DND-41 (cell line): ENCODE data around the gene PHB1.

Source experiments
- EZH2 ChIP-seq: IDR thresholded peaks from 3 replicates; pipeline ENCODE4 v1.6.1; 2012; ENCODE audit warnings: borderline replicate concordance, low read depth, mild to moderate bottlenecking, moderate library complexity, low read length, inconsistent platforms; ENCODE audit not compliant: severe bottlenecking
- TF ChIP-seq, protein P1 (sequence below): IDR thresholded peaks from 2 replicates; pipeline ENCODE4 v1.5.1; 2012; ENCODE audit warnings: borderline replicate concordance, low read length, moderate library complexity, mild to moderate bottlenecking; ENCODE audit not compliant: poor library complexity, severe bottlenecking; ENCODE audit errors: extremely low read depth

- TF ChIP-seq, protein P1, sequence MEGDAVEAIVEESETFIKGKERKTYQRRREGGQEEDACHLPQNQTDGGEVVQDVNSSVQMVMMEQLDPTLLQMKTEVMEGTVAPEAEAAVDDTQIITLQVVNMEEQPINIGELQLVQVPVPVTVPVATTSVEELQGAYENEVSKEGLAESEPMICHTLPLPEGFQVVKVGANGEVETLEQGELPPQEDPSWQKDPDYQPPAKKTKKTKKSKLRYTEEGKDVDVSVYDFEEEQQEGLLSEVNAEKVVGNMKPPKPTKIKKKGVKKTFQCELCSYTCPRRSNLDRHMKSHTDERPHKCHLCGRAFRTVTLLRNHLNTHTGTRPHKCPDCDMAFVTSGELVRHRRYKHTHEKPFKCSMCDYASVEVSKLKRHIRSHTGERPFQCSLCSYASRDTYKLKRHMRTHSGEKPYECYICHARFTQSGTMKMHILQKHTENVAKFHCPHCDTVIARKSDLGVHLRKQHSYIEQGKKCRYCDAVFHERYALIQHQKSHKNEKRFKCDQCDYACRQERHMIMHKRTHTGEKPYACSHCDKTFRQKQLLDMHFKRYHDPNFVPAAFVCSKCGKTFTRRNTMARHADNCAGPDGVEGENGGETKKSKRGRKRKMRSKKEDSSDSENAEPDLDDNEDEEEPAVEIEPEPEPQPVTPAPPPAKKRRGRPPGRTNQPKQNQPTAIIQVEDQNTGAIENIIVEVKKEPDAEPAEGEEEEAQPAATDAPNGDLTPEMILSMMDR, result no peak
- no peak for TF ChIP-seq EZH2
Measured at GRCh38 chr17:49383060-49383459, 31.6 kb downstream of the PHB1 start.
